GM21526 (cell line): ENCODE data around the gene LCAT.
A peak's percentile ranks its signal among the peaks of the same experiment; 100 is the strongest.
"Not testable (repeated sequence)": the region's sequence is repeated elsewhere in the genome, so short reads cannot be mapped to it uniquely, and the experiment has no call there.

Experiments used
- ATAC-seq: cut with Tn5 transposase; IDR thresholded peaks from one replicate; pipeline ENCODE4 v1.9.1; 2021; ENCODE audit warnings: moderate library complexity; ENCODE audit not compliant: unreplicated experiment, low FRiP score

LCAT gene

GRCh38 chr16:67915831-67916723, 27.8 kb downstream of the LCAT start:
- ATAC-seq = no peak

DNA sequence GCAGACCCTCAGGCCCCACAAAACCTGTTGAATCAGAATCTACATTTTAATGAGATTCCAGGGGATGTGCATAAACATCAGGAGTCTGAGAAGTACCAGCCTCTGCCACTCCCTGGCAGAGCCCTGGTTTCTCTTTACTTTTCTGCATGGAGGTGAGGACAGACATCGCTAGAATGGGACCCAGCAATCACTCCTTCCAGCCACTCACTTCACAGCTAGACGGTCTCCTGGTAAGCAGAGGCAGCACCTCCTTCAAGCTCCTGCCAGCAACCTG, 28.5 kb downstream of the LCAT start:
- not testable (repeated sequence) for ATAC-seq

GRCh38 chr16:67914758-67915495, 29.0 kb downstream of the LCAT start:
- no peak for ATAC-seq

- ATAC-seq = no peak
Observed at GRCh38 chr16:67910158-67910557, 33.8 kb downstream of the LCAT start.

DNA sequence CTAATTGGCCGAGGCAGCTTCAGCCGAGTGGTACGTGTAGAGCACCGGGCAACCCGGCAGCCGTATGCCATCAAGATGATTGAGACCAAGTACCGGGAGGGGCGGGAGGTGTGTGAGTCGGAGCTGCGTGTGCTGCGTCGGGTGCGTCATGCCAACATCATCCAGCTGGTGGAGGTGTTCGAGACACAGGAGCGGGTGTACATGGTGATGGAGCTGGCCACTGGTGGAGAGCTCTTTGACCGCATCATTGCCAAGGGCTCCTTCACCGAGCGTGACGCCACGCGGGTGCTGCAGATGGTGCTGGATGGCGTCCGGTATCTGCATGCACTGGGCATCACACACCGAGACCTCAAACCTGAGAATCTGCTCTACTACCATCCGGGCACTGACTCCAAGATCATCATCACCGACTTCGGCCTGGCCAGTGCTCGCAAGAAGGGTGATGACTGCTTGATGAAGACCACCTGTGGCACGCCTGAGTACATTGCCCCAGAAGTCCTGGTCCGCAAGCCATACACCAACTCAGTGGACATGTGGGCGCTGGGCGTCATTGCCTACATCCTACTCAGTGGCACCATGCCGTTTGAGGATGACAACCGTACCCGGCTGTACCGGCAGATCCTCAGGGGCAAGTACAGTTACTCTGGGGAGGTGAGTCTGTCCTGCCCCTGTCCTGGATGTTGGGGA, 34.7 kb downstream of the LCAT start:
- no peak for ATAC-seq

DNA sequence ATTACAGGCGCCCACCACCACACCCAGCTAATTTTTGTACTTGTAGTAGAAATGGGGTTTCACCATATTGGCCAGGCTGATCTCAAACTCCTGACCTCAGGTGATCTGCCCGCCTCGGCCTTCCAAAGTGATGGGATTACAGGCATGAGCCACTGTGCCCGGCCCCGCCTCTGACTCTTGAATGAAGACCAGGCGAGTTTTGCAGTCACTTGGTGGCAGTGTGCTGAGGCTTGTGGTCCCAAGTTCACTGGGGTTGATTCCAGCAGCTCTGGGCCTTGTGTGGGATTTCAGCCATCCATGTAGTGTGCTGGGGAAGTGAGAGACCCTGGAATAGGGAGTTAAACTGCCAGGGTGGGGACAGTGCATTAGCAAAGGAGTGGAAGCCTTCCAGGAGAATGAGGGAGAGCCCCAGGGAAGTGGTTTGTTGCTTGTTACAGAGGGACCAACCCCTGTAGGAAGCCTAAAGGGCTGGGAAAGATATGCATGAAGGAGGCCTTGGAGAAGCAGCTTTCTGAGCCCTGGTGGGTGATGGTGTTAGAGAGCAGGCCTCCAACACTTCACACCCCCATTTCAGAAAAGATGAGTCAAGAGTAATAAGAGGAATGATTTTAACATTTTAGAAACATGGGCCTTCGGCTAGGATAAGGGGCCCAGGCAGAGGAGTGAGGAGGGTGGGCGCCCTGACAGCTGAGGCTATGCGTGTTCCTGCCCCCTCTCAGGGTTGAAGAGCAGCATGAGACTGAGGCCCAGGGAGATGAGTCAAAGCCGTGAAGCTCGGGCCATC, 36.3 kb downstream of the LCAT start:
- ATAC-seq = no peak

DNA sequence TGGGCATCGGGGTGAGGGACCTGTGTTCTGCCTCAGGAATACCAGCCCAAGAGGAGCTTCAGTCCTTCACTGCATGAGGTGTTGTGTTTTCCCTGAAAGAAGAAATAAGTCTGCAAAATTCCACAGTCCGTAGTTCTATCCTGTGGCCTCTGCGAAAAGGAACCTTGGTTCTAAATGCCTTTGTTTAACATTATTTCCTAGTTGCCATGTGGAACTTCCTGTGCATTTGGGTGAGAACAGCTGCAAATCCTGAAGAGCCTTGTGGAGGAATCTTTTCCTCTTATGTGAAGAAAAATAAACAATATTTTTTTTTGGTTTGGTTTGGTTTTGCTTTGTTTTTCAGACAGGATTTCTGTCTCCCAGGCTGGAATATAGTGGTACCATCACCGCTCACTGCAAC, 41.1 kb downstream of the LCAT start:
- ATAC-seq = no peak

GRCh38 chr16:67901734-67902133, 42.2 kb downstream of the LCAT start:
- no peak for ATAC-seq

- ATAC-seq = no peak
Observed at GRCh38 chr16:67897231-67897630, 46.7 kb downstream of the LCAT start.

GRCh38 chr16:67893743-67894399, 50.0 kb downstream of the LCAT start:
- no peak for ATAC-seq

- ATAC-seq = peak; percentile 87
Observed at GRCh38 chr16:67892899-67893742, 50.8 kb downstream of the LCAT start, which contains the start of gene PSKH1. PSKH1 (plus strand) TSS chr16:67893254; CDS start chr16:67908750, 15,496 bp downstream.

DNA sequence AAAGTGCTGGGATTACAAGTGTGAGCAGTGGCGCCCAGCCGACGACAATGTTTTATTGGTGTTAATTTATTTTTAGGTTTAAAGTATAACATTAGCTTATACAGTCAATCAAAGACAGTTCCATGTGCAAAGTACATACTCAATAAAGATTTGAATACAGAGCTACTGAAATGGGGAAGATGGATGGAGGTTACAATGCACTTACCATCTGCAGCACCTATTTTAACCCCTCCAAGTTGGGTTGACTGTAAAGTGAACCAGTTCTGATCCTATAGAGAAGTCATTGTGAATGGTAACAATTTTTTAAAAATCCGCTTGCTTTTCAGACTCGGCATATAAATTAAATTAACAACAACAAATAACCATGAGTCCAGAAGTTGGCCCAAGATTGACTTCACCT, 51.5 kb downstream of the LCAT start:
- no peak for ATAC-seq
